ENCODE data around the gene MYO5C. TPM values are rescaled to one million over a fixed set of nuclear protein-coding genes. Genes with fewer than 3 reads are reported as not detected.

The MYO5C gene
- polyA plus RNA-seq, 1 donor (not counting 4 experiments of a cell fraction or from before 2014, with no cell fraction given): 0.16 TPM

DNA sequence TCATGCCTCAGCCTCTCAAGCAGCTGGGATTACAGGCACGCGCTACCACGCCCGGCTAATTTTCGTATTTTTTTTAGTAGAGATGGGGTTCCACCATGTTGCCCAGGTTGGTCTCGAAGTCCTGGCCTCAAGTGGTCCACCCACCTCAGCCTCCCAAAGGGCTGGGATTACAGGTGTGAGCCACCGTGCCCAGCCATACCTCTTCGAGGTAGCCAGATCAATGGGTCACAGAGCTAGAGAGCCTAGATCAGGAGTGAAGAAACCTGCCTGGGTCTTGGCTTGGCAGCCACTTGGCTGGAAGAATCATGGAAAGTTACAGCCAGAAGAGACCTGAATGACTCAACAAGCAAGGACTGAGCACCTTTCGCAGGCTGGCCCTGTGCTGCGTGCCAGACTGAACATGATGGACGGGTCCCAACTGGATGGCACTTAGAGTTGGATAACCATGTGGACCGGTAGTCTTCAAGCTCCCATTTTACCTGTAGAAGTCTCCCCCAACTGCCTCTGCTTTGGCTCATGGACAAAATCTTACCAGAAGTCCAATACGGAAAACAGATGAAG lies 134.1 kb downstream of the MYO5C start:
- H3K4me2 ChIP-seq (ENCODE audit: control insufficient read depth, extremely low read depth, insufficient read depth, low read depth, low read length): no peak overlapping the region
- no peaks in the 10 kb centered on the region for H3K9me1 ChIP-seq (ENCODE audit: control insufficient read depth, extremely low read depth, insufficient read depth, low read length)
- H2AFZ ChIP-seq (ENCODE audit: control insufficient read depth, low read length): no peak overlapping the region
- peaks cover 4 to 8% of the 10 kb centered on the region in 2 experiments for H3K36me3 ChIP-seq (ENCODE audit: control insufficient read depth in 2 of 2, extremely low read depth in 1 of 2, insufficient read depth in 2 of 2, low read length in 2 of 2)
- no peak for DNase-seq (ENCODE audit: low read depth, low spot score)
- H3K27ac ChIP-seq (ENCODE audit: control insufficient read depth, insufficient read depth, low read length): no peak overlapping the region
- H3K79me2 ChIP-seq (ENCODE audit: control insufficient read depth, insufficient read depth, low read length): no peaks in the 10 kb centered on the region
- H4K20me1 ChIP-seq (ENCODE audit: control insufficient read depth, extremely low read depth, insufficient read depth, low read length): no peaks in the 10 kb centered on the region
- dilution Hi-C loops (cut with MboI; ENCODE audit: extremely low pct_ligation_motif_present, low sequenced_read_pairs): no loop called here
- no peak overlapping the region for H3K9ac ChIP-seq (ENCODE audit: control insufficient read depth, extremely low read depth, insufficient read depth, low read length)
- no peaks in the 10 kb centered on the region for H3K9me3 ChIP-seq (ENCODE audit: control insufficient read depth, low read depth, low read length)
- H3K4me3 ChIP-seq (ENCODE audit: control insufficient read depth in 2 of 3, extremely low read depth in 1 of 3, insufficient read depth in 2 of 3, low read depth in 1 of 3, low read length in 3 of 3): no peak overlapping the region
- H3K4me1 ChIP-seq (ENCODE audit: control insufficient read depth, extremely low read depth, insufficient read depth, low read length): no peaks in the 10 kb centered on the region
- H3K27me3 ChIP-seq (ENCODE audit: control insufficient read depth, extremely low read depth, insufficient read depth, low read length): no peaks in the 10 kb centered on the region
- TF ChIP-seq CTCF (optimal IDR thresholded peaks at IDR 0.05 in 1 of 3, IDR thresholded peaks at IDR 0.05 in 1 of 3, conservative IDR thresholded peaks at IDR 0.05 in 1 of 3; ENCODE audit: extremely low read depth in 1 of 3, insufficient read depth in 2 of 3, low read length in 3 of 3) (no peak), EZH2 (IDR thresholded peaks at IDR 0.05; ENCODE audit: low read length) (no peak)
- FAIRE-seq: no peak

- Histone ChIP-seq H2AFZ (ENCODE audit: control insufficient read depth, low read length) (no peak overlapping the region), H3K27me3 (ENCODE audit: control insufficient read depth, extremely low read depth, insufficient read depth, low read length) (no peaks in the 10 kb centered on the region), H4K20me1 (ENCODE audit: control insufficient read depth, extremely low read depth, insufficient read depth, low read length) (no peaks in the 10 kb centered on the region), H3K79me2 (ENCODE audit: control insufficient read depth, insufficient read depth, low read length) (no peaks in the 10 kb centered on the region), H3K27ac (ENCODE audit: control insufficient read depth, insufficient read depth, low read length) (no peak overlapping the region), H3K4me3 (ENCODE audit: control insufficient read depth in 2 of 3, extremely low read depth in 1 of 3, insufficient read depth in 2 of 3, low read depth in 1 of 3, low read length in 3 of 3) (no peak overlapping the region), H3K36me3 (ENCODE audit: control insufficient read depth in 2 of 2, extremely low read depth in 1 of 2, insufficient read depth in 2 of 2, low read length in 2 of 2) (peaks cover 4 to 10% of the 10 kb centered on the region in 2 experiments), H3K9ac (ENCODE audit: control insufficient read depth, extremely low read depth, insufficient read depth, low read length) (no peak overlapping the region), H3K9me1 (ENCODE audit: control insufficient read depth, extremely low read depth, insufficient read depth, low read length) (no peaks in the 10 kb centered on the region), H3K4me1 (ENCODE audit: control insufficient read depth, extremely low read depth, insufficient read depth, low read length) (no peaks in the 10 kb centered on the region), H3K9me3 (ENCODE audit: control insufficient read depth, low read depth, low read length) (no peaks in the 10 kb centered on the region), H3K4me2 (ENCODE audit: control insufficient read depth, extremely low read depth, insufficient read depth, low read depth, low read length) (no peak overlapping the region)
- no peak for FAIRE-seq
- no peak for DNase-seq (ENCODE audit: low read depth, low spot score)
- TF ChIP-seq CTCF (optimal IDR thresholded peaks at IDR 0.05 in 1 of 3, IDR thresholded peaks at IDR 0.05 in 1 of 3, conservative IDR thresholded peaks at IDR 0.05 in 1 of 3; ENCODE audit: extremely low read depth in 1 of 3, insufficient read depth in 2 of 3, low read length in 3 of 3): no peak
- no peak for TF ChIP-seq EZH2 (IDR thresholded peaks at IDR 0.05; ENCODE audit: low read length)
- dilution Hi-C loops (cut with MboI; ENCODE audit: extremely low pct_ligation_motif_present, low sequenced_read_pairs): no loop called here
Measured at GRCh38 chr15:52159645-52160044, 136.0 kb downstream of the MYO5C start.

Data from keratinocyte (primary cell).